Stimulated activated naive CD8-positive, alpha-beta T cell treated with anti-CD3 and anti-CD28 coated beads, Interleukin-15, Interleukin-2, amounts not matched to agents 100 ng/mL and 50 ng/mL, for 24 hours (primary cell): ENCODE data around the gene IFNA5.

Experiments used
- H3K27ac Mint-ChIP-seq: one replicate; pipeline ENCODE4 v1.8.0; 2021; ENCODE audit warnings: mild to moderate bottlenecking, mixed read lengths
- H3K27me3 Mint-ChIP-seq: one replicate; pipeline ENCODE4 v1.8.0; 2021; ENCODE audit warnings: mixed read lengths
- H3K36me3 Mint-ChIP-seq: one replicate; pipeline ENCODE4 v1.8.0; 2021; ENCODE audit warnings: low read depth, mixed read lengths
- H3K4me1 Mint-ChIP-seq: one replicate; pipeline ENCODE4 v1.8.0; 2021; ENCODE audit warnings: low read depth, mixed read lengths
- H3K4me3 Mint-ChIP-seq: one replicate; pipeline ENCODE4 v1.8.0; 2021; ENCODE audit warnings: mild to moderate bottlenecking, mixed read lengths
- H3K9me3 Mint-ChIP-seq: one replicate; pipeline ENCODE4 v1.8.0; 2021; ENCODE audit warnings: mixed read lengths

Gene IFNA5

DNA sequence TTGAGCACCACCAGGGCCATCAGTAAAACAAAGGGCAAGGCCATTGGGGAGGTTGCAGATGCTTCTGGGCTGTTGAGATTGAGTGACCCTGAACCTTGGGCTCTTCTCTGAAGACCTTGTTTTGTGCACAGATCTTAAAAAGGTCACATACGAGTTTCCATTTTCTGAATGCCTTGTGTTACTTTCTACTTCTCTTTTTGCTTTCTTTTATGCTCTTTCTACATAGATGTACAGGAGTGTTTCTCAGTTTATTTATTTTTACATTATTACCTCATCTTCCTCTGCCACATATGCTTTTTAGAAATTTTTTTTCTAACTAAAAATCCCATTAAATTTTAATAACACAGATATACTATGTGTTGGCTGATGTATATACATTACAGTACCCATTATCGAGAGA lies at the start of gene IFNA5:
IFNA5 (minus strand) TSS at position 101 of the 400 bp plus-strand sequence; CDS start at position 44, 57 bp downstream.
- no peak within 1 kb of the TSS for H3K27ac Mint-ChIP-seq
- peaks cover 48% of the 10 kb centered on the region for H3K27me3 Mint-ChIP-seq
- H3K36me3 Mint-ChIP-seq, result no peaks in the 10 kb centered on the region
- H3K9me3 Mint-ChIP-seq, result no peaks in the 10 kb centered on the region
- H3K4me1 Mint-ChIP-seq, result no peaks in the 10 kb centered on the region
- H3K4me3 Mint-ChIP-seq, result no peak within 1 kb of the TSS

DNA sequence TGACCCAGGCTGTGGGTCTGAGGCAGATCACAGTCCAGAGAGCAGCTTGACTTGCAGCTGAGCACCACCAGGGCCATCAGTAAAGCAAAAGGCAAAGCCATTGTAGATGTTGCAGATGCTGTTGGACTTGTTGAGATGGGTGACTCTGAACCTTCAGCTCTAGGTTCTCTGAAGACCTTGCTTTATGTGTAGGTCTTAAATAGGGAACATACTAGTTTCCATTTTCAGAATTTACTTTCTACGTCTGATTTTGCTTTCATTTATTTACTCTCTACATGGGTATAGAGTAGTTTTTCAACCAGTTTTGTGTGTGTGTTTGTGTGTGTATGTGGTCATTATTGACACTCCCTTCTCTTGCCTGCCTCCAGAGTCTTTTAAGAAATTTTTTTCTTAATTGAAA lies 45.7 kb upstream of the IFNA5 start, which contains the start of gene IFNA6:
IFNA6 (minus strand) TSS at position 101 of the 400 bp plus-strand sequence; CDS start at position 101, 0 bp downstream.
- peaks cover 5% of the 10 kb centered on the region for H3K9me3 Mint-ChIP-seq
- no peak within 1 kb of the TSS for H3K27ac Mint-ChIP-seq
- no peak within 1 kb of the TSS for H3K4me3 Mint-ChIP-seq
- no peaks in the 10 kb centered on the region for H3K4me1 Mint-ChIP-seq
- H3K27me3 Mint-ChIP-seq, result peaks cover 30% of the 10 kb centered on the region
- H3K36me3 Mint-ChIP-seq, result no peaks in the 10 kb centered on the region

DNA sequence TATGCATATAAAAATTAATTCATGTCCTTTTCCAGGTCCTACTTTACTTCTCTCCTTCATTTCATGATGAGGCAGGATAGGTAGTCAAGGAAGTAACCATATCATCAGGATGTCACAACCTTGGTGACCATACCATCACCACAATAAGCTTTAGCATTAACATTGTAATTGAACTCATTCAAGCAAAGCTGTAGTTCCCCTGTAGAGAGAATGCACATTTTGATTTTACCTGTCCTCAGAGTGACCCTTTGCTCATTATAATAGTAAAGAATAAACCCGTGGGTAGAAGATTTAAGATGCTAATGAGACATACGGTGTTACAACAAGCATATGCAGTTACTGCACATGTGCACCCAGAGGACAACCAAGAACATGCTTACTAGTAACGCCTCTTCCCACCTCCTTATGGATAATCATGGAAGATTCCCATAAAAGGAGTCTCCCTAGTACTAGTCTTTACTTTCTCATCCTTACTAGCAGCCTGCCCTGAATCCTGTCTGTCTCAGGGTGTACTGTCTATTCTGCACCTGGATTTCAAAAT lies 43.4 kb upstream of the IFNA5 start:
- H3K4me1 Mint-ChIP-seq, result no peaks in the 10 kb centered on the region
- H3K27me3 Mint-ChIP-seq, result peaks cover 28% of the 10 kb centered on the region
- H3K4me3 Mint-ChIP-seq, result no peak overlapping the region
- no peaks in the 10 kb centered on the region for H3K36me3 Mint-ChIP-seq
- no peak overlapping the region for H3K27ac Mint-ChIP-seq
- H3K9me3 Mint-ChIP-seq, result no peaks in the 10 kb centered on the region

DNA sequence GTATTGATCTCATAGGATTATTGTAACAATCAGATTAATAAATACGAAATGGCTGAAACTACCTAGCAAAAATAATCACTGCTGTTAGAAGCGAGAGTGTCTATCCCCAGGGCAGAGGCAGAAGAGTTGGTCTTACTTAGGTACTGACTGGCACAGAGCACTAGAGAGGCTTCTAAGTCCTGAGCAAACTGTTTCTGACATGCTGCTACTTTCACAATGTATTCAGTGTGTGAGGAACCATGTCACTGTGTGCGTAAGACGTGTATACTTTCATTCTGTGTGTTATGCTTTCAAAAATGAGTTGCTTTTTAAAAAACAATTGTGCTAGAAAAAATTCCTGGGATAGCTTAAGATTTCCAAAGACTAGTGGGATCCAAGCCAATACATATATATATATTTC lies 35.6 kb upstream of the IFNA5 start:
- Mint-ChIP-seq H3K4me1 (peaks cover 6% of the 10 kb centered on the region), H3K4me3 (no peak overlapping the region), H3K9me3 (no peaks in the 10 kb centered on the region), H3K36me3 (no peaks in the 10 kb centered on the region), H3K27ac (no peak overlapping the region), H3K27me3 (peaks cover 20% of the 10 kb centered on the region)

DNA sequence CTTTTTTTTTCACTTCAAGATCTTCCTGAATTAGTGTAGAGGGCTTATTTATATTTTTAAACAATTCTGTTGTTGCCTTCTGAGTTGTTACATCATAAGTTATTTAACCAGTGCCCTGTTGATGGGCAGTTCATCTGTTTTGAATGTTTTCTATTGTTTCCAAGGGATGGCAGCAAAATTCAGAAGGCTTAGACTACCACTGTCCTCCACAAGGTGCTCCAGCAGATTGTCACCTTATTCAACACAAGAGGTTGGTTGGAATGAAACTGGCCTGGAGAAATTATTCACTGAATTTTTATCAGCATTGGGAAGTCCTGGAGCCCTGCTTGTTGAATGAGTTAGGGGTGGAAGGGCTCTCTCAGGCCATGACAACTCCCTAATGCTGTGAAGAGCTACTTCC lies 31.3 kb upstream of the IFNA5 start:
- peaks cover 25% of the 10 kb centered on the region for H3K36me3 Mint-ChIP-seq
- H3K27ac Mint-ChIP-seq, result peak overlapping the region; percentile 41
- H3K4me1 Mint-ChIP-seq, result peaks cover 42% of the 10 kb centered on the region
- H3K4me3 Mint-ChIP-seq, result peak overlapping the region; percentile 93
- no peaks in the 10 kb centered on the region for H3K9me3 Mint-ChIP-seq
- H3K27me3 Mint-ChIP-seq, result peaks cover 3% of the 10 kb centered on the region

DNA sequence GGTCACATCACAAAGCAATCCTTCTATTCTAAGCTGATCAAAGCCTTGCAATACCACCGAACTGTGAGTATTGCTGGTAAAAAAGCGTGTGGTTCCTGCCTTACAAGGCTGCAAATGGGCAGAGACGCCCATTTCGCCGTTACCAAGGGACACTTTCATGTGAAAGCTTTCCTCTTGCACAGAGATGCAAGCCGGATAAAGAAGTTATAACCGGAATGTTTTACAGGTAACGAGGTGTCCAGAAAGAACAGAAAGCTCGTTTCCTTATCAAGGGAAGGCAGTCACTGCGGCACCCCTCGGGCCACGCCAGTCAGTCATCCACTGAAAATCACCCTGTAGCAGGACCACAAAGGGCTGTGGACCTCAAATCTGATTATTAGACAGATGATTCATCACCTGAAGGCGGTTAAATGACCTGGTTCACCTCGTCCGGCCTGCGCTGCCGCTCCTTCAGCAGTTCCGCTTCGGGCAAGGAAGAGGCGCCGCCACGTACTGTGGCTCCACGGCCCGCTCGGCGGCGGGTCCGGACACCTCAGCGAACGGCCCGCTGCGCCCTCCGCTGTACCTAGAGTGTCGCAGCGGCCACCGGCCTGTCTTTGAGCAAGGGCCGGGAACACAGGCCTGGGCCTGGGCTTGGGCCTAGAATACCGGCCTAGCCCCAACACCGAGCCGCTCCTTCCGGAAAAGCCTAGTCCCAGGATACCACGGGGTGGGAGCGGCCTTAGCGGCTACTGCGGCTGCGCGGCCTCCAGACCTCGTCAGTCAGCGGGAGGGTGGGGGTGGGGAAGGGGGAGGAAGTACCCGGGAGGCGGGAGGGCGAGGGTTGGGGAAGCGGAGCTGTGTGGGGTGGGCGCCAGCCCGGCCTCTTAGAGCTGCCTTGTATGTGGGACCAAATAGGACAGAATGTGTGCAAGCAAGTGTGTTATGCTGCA lies 29.9 kb upstream of the IFNA5 start, which contains the start of gene KLHL9:
KLHL9 (minus strand) TSS at position 704 of the 932 bp plus-strand sequence; CDS start at position 159, 545 bp downstream.
- Mint-ChIP-seq H3K4me1 (peaks cover 56% of the 10 kb centered on the region), H3K9me3 (no peaks in the 10 kb centered on the region), H3K36me3 (peaks cover 34% of the 10 kb centered on the region), H3K27ac (peak within 1 kb of the TSS; percentile 87), H3K27me3 (no peaks in the 10 kb centered on the region), H3K4me3 (peak within 1 kb of the TSS; percentile 93)

DNA sequence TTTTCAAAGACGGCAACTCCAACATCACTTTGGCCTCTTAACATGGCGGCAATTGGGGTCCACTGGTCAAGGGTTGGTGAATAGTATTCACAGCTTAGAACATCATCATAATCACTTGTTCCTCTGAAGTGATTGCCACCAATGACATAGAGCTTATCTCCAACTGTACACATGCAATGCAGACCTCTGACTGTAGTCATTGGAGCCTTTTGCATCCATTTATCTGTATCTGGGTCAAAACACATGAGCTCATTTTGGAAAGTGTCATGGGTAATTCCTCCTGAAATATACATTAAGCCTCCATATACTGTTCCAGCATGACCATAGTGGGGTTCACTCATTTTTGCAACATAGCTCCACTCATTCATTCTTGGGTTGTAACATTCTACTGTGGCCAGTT lies 28.1 kb upstream of the IFNA5 start:
- H3K27me3 Mint-ChIP-seq, result no peaks in the 10 kb centered on the region
- H3K9me3 Mint-ChIP-seq, result no peaks in the 10 kb centered on the region
- H3K4me1 Mint-ChIP-seq, result peaks cover 68% of the 10 kb centered on the region
- H3K36me3 Mint-ChIP-seq, result peaks cover 38% of the 10 kb centered on the region
- H3K27ac Mint-ChIP-seq, result no peak overlapping the region
- peak overlapping the region; percentile 93 for H3K4me3 Mint-ChIP-seq

DNA sequence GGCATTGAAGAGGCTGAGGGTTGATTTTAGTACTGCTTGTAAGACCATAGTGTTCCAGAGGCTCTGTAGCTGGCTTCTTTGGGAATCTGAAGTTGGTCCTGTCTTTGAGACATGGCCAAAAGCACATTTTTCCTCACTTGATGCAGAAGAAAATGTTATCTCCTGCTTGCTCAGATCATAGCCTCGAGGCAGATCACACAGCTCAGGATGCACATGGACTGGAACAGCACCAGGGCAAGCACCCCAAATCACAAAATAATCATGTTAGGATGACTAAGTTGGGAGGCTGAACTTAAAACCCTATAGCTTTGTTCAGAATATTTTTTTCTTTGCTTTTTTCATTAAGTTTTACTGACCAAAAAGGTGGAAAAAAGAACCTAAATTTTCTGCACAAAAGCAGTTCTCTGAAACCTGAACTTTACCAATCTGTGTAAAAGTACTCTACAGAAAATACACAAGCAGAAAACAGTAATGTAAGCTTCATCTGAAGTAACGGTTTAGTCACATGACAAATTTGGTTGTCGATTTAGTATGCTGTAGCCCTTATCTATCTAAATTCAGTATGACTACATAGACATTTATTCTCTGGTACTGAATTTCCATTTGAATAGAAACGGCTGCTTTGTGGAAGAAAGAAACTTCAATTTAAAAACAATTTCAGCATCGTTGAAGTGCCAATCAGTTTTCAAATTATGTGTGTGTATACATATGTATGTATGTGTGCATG lies 26.7 kb upstream of the IFNA5 start:
- Mint-ChIP-seq H3K27ac (no peak overlapping the region), H3K36me3 (peaks cover 43% of the 10 kb centered on the region), H3K4me1 (peaks cover 82% of the 10 kb centered on the region), H3K27me3 (no peaks in the 10 kb centered on the region), H3K9me3 (no peaks in the 10 kb centered on the region), H3K4me3 (peak overlapping the region; percentile 93)

DNA sequence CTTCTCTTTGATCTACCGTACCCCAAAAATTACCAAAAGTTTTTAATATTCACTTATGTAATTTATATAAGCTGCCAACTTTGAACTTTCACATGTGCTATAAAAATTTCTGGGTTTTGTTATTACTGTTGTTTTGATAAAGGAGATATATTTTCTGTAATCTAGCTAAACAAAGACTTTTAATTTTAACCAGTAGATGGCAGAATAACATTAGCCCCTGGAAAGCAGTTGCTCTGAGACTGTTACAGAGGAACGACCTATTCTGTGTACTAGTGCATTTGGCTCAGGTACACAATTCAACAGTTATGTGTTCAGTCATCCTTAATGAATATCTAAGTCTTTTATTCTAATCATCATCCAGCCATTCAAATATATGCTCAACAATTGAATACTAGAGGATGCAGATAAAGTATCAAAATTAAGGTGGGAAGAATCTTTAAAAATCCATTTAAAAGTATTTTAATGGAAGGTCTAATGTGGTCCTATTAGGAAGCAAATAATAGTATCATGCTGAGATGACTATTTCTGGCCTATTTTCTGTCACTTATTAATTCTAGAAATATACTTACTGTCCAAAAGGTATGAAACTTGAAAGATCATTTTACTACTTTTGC lies 21.5 kb upstream of the IFNA5 start:
- peaks cover 52% of the 10 kb centered on the region for H3K36me3 Mint-ChIP-seq
- no peak overlapping the region for H3K27ac Mint-ChIP-seq
- H3K4me1 Mint-ChIP-seq, result peaks cover 45% of the 10 kb centered on the region
- H3K27me3 Mint-ChIP-seq, result no peaks in the 10 kb centered on the region
- no peaks in the 10 kb centered on the region for H3K9me3 Mint-ChIP-seq
- H3K4me3 Mint-ChIP-seq, result no peak overlapping the region

DNA sequence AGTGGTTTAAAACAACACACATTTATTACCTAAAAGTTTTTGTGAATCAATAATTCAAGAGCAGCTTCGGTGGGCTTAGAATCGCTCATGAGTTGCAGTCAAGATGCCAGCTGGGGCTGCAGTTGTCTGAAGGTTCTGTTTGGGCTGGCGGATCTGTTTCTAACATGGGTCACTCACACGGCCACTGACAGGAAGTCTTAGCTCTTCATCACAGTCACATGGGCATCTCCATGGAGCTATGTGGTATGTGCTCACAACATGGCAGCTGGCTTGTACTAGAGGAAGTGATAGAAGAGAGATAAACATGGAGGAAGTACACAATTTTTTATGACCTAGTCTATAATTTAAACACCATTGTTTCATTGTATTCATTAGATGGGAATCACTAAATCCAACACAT lies 18.9 kb upstream of the IFNA5 start:
- H3K36me3 Mint-ChIP-seq, result peaks cover 39% of the 10 kb centered on the region
- H3K9me3 Mint-ChIP-seq, result no peaks in the 10 kb centered on the region
- peaks cover 24% of the 10 kb centered on the region for H3K4me1 Mint-ChIP-seq
- H3K27me3 Mint-ChIP-seq, result no peaks in the 10 kb centered on the region
- no peak overlapping the region for H3K4me3 Mint-ChIP-seq
- peak overlapping the region; percentile 33 for H3K27ac Mint-ChIP-seq

DNA sequence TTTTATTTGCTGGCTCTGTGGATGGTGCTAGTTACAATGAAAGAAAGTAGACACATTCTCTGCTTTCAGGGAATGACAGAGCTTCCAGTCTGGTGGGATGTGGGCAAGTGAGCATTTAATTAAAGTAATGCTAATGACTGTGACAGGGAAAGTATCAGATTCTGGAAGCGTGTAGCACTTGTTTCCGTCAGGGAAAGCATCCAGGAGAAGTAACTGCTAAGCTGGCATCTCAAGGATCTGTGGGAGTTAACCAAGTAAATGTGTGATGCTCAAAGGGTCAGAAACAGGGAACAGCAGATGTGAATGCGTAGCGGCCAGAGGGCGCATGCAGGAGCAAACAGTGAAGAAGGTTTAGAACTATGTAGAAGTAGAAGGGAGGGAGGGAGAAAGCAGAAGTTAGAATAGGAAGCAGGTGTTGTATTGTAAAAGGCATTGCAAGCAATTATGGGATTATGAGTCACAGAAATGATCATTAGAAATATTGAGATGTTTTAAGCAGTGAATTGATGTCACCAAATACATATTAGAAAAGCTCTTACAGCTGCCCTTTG lies 17.9 kb upstream of the IFNA5 start:
- H3K4me3 Mint-ChIP-seq, result no peak overlapping the region
- no peak overlapping the region for H3K27ac Mint-ChIP-seq

DNA sequence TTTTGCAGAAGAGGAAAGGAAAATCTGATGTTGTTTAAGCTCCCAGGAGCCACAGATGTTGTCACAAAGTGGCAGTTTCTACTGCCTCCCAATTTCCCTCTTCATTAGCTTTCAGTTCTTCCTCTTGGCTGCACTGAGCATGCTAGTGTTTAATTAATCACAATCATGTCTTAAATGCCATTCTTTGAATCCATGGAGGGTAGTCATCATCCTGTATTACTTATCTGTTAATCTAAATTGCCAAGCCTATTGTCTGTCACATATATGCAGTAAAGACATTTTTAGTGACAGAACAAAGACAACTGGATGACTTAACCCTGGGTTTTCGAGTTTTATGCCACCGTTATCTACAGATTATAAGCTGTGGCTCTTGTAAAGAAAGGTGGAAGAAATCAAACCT lies 15.4 kb upstream of the IFNA5 start:
- Mint-ChIP-seq H3K4me1 (peaks cover 4% of the 10 kb centered on the region), H3K9me3 (no peaks in the 10 kb centered on the region), H3K4me3 (no peak overlapping the region), H3K27me3 (no peaks in the 10 kb centered on the region), H3K36me3 (peaks cover 24% of the 10 kb centered on the region), H3K27ac (no peak overlapping the region)

More for the DNA sequence above, 17.9 kb upstream of the IFNA5 start:
- Mint-ChIP-seq H3K27me3 (no peaks in the 10 kb centered on the region), H3K4me1 (peaks cover 19% of the 10 kb centered on the region), H3K36me3 (peaks cover 39% of the 10 kb centered on the region), H3K9me3 (no peaks in the 10 kb centered on the region)

DNA sequence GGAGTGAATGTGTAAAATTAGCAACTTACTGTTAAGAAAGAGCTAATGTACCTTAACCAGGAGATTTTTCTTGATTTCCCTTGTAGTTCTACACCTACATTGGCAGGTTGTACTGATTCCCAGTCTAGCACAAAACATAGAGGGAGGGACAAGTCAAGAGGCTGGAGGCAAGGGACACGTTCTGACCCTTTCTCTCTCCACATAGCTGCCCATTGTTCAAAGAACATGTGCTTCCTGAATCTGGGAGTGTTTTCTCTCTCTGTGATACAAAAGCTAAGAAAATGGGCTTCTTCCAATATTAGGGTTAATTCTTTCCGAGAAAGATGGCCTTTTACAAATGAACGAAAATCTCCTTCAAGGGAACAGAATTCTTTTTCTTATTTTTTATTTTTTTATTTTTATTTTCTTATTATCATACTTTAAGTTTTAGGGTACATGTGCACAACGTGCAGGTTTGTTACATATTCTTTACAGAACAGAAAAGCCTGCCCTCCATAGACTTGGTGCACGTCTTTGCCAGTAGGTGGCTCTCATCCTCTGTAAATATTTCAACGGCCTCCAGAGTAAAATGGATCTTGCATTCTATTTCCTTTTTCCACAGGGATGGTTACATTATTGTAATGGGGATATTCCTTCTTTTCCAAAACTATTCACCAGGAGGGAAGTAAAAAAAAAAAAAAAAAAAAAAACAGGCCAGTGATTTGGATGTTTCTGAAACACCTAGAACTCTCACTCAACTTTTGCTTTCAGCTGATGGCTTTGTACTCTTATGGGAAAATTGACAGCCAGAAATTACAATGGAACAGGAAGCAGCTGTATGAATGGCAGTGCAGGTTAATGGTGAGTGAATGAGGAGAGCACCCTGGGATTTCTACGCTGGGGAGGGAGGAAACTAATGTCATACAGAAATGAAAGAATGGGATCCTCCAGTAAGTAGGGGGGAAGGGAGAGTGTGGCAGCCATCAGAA lies 13.1 kb upstream of the IFNA5 start:
- Mint-ChIP-seq H3K36me3 (peaks cover 10% of the 10 kb centered on the region), H3K27ac (no peak overlapping the region)

More for the DNA sequence above, 13.1 kb upstream of the IFNA5 start:
- H3K27me3 Mint-ChIP-seq, result no peaks in the 10 kb centered on the region
- H3K9me3 Mint-ChIP-seq, result no peaks in the 10 kb centered on the region
- H3K4me3 Mint-ChIP-seq, result no peak overlapping the region
- H3K4me1 Mint-ChIP-seq, result peaks cover 4% of the 10 kb centered on the region
